Bronchial epithelial cell (primary cell): ENCODE data around the gene IL31RA. TPM values are rescaled to one million over a fixed set of nuclear protein-coding genes. Genes with fewer than 3 reads are reported as not detected.

Experiments used
- DNase-seq: peaks from one replicate; pipeline ENCODE4 v3.0.0-alpha.2; 2010; ENCODE audit warnings: low read depth
- FAIRE-seq: peaks from 2 replicates; lab custom pipeline; 2011; peaks lifted over from hg19 to GRCh38; lab: Jason Lieb, UNC
- H3K27me3 ChIP-seq: 2 replicates; pipeline ENCODE4 v1.5.1; 2011; ENCODE audit warnings: low read length; ENCODE audit not compliant: control insufficient read depth, insufficient read depth
- H3K36me3 ChIP-seq: 2 replicates; pipeline ENCODE4 v1.5.1; 2011; ENCODE audit warnings: low read length; ENCODE audit not compliant: control insufficient read depth, insufficient read depth
- H3K4me3 ChIP-seq: 2 replicates; pipeline ENCODE4 v1.5.1; 2011; ENCODE audit warnings: mild to moderate bottlenecking, low read depth, low read length, control low read depth
- total RNA-seq: library from RNA; depleted of rRNA; stranded (reverse); fragments of >200 nt; gene quantifications from 2 replicates; pipeline ENCODE4 v1.2.1, GENCODE V29; 2014
- TF ChIP-seq, protein P1 (sequence below): IDR thresholded peaks from 2 replicates; pipeline ENCODE4 v1.5.1; 2011; ENCODE audit warnings: mild to moderate bottlenecking, moderate library complexity, low read length, control low read depth, inconsistent platforms; ENCODE audit not compliant: insufficient read depth, severe bottlenecking

The IL31RA gene
- total RNA-seq, 1 donor from 2014 or later = 0.26 TPM

GRCh38 chr5:55853818-55854217 lies 2.7 kb downstream of the IL31RA start:
- Histone ChIP-seq H3K27me3 (no peaks in the 10 kb centered on the region), H3K36me3 (no peaks in the 10 kb centered on the region), H3K4me3 (no peak overlapping the region)
- DNase-seq (peak; percentile 28), FAIRE-seq (no peak)
- TF ChIP-seq, protein P1, sequence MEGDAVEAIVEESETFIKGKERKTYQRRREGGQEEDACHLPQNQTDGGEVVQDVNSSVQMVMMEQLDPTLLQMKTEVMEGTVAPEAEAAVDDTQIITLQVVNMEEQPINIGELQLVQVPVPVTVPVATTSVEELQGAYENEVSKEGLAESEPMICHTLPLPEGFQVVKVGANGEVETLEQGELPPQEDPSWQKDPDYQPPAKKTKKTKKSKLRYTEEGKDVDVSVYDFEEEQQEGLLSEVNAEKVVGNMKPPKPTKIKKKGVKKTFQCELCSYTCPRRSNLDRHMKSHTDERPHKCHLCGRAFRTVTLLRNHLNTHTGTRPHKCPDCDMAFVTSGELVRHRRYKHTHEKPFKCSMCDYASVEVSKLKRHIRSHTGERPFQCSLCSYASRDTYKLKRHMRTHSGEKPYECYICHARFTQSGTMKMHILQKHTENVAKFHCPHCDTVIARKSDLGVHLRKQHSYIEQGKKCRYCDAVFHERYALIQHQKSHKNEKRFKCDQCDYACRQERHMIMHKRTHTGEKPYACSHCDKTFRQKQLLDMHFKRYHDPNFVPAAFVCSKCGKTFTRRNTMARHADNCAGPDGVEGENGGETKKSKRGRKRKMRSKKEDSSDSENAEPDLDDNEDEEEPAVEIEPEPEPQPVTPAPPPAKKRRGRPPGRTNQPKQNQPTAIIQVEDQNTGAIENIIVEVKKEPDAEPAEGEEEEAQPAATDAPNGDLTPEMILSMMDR = no peak

GRCh38 chr5:55855509-55855908 lies 4.4 kb downstream of the IL31RA start:
- no peak for DNase-seq
- Histone ChIP-seq H3K36me3 (no peaks in the 10 kb centered on the region), H3K27me3 (no peaks in the 10 kb centered on the region), H3K4me3 (no peak overlapping the region)
- FAIRE-seq = no peak
- TF ChIP-seq, protein P1 = no peak

DNA sequence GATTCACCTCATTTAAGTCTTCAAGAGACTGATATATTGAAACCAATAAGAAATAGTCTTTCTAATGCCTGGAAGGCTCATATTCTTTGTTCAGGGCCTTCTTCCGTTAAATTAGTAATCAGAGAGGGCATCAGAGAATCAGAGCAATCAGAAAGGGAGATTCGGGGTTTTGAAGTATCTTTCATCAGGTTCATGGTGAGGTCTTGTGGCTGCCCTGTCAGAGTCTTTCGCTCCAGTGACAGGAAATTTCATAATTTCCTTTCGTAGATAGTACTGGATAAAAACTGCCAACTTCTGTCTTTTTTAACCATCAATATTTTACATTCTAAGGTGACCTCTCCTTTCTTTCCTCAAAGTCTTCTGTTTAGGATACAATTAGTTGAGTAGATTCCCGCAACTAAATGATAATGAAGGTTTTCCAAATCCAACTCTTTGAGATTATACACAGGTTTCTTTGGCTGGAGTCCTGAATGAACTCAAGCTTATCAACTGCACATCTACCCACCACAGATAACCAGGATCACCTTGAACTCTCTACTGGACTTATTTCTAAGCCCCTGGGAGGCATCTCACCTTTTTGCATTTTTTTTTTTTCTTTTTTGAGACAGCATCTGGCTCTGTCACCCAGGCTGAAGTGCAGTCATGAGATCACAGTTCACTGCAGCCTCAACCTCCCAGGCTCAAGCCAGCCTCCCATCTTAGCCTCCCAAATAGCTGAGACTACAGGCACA lies 5.5 kb downstream of the IL31RA start:
- no peak for DNase-seq
- no peak for FAIRE-seq
- TF ChIP-seq, protein P1 = no peak
- H3K36me3 ChIP-seq = no peaks in the 10 kb centered on the region
- no peaks in the 10 kb centered on the region for H3K27me3 ChIP-seq
- H3K4me3 ChIP-seq = no peak overlapping the region

DNA sequence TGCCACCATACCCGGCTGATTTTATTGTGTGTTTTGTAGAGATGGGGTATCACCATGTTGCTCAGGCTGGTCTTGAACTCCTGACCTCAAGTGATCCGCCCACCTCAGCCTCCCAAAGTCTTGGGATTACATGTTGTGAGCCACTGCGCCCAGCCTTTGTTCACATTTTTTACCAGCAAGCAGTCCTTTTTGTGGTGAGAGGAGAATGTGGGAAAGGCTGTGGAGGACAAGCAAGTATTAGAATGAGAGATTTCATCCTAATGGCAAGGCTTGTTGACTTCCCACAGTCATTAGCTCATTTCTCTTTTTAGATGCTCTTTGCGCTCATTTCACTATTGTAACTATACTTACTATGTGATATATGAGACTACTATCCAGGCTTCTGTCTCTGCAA lies 6.1 kb downstream of the IL31RA start:
- FAIRE-seq = no peak
- H3K4me3 ChIP-seq = no peak overlapping the region
- DNase-seq = no peak
- H3K27me3 ChIP-seq = no peaks in the 10 kb centered on the region
- no peaks in the 10 kb centered on the region for H3K36me3 ChIP-seq
- TF ChIP-seq, protein P1 = no peak

DNA sequence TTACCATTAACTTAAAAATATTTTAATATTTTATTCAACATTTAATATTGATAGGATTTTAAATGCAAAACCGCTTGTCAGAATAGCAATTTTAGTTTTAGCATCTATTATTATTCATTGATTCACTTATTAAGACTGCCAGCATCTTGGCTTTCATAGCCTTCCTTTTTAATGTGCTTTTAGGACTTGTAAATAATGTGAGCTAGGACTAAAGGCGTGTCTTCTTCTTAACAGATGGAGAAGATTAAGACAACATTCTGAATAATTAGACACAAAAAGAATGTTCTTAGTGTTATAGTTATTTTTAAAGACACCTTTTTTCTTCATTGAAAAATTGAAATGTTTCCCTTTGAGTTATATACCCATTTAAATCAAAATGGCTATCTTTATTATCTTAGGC lies 6.9 kb downstream of the IL31RA start:
- Histone ChIP-seq H3K36me3 (no peaks in the 10 kb centered on the region), H3K27me3 (no peaks in the 10 kb centered on the region), H3K4me3 (no peak overlapping the region)
- no peak for FAIRE-seq
- no peak for DNase-seq
- TF ChIP-seq, protein P1 = no peak

- H3K27me3 ChIP-seq = no peaks in the 10 kb centered on the region
- TF ChIP-seq, protein P1 = no peak
- H3K36me3 ChIP-seq = no peaks in the 10 kb centered on the region
- FAIRE-seq (no peak), DNase-seq (no peak)
- no peak overlapping the region for H3K4me3 ChIP-seq
Measured at GRCh38 chr5:55860288-55860687, 9.1 kb downstream of the IL31RA start.
